Colonic mucosa (tissue), 4 donors: ENCODE measurements around the gene ZNF232. TPM values are rescaled to one million over a fixed set of nuclear protein-coding genes. Genes with fewer than 3 reads are reported as not detected.
"Not testable (repeated sequence)": the region's sequence is repeated elsewhere in the genome, so short reads cannot be mapped to it uniquely, and the experiment has no call there.

Experiments used
- DNase-seq: peaks from one replicate; pipeline ENCODE4 v3.0.0-alpha.2; 2020
- H3K27ac ChIP-seq: fragments of 200-600 bp; one replicate; pipeline ENCODE4 v1.8.0; 2021
- H3K27me3 ChIP-seq: fragments of 200-600 bp; one replicate; pipeline ENCODE4 v1.8.0; 2021
- H3K36me3 ChIP-seq: fragments of 200-600 bp; one replicate; pipeline ENCODE4 v1.8.0; 2021
- H3K4me1 ChIP-seq: fragments of 200-600 bp; one replicate; pipeline ENCODE4 v1.8.0; 2021; ENCODE audit warnings: mild to moderate bottlenecking
- H3K4me3 ChIP-seq: fragments of 200-600 bp; one replicate; pipeline ENCODE4 v1.8.0; 2021
- H3K9ac ChIP-seq, 2 donors: one replicate each; pipeline ENCODE4 v1.7.0; 2013; ENCODE audit warnings: control low read depth in 2 of 2, low read depth in 2 of 2, low read length in 2 of 2
- H3K9me3 ChIP-seq: fragments of 200-600 bp; one replicate; pipeline ENCODE4 v1.8.0; 2021
- CTCF ChIP-seq: fragments of 200-600 bp; IDR thresholded peaks from one replicate; pipeline ENCODE4 v1.8.0; 2022; ENCODE audit warnings: antibody characterized with exemption, mild to moderate bottlenecking
- intact Hi-C: fragments of 100-400 bp; cut with DNase I; formaldehyde crosslinking; loops from one replicate; pipeline ENCODE4 v1.14.1; 2022
- total RNA-seq, 2 donors: library from RNA; stranded (reverse); fragmentation: NEBNext Ultra II Directional in 1 of 2; extraction: Animal tissue kit (Norgen Biotek cat#: 25700) in 1 of 2; gene quantifications; one replicate each; pipeline ENCODE4 v1.2.1, GENCODE V29; 2021
- donor health status: healthy.
- donor health status: DM: no; HTN: no; CAD: no.
- donor health status: DM: no; HTN: no; CAD: no.

The ZNF232 gene
- total RNA-seq, 2 donors from 2014 or later = 8.0 to 10.9 TPM

- no peak overlapping the region for H3K27ac ChIP-seq
- TF ChIP-seq CTCF = no peak
- DNase-seq = peak; percentile 12
- H3K27me3 ChIP-seq = no peaks in the 10 kb centered on the region
- intact Hi-C loops = no loop called here
- H3K9ac ChIP-seq = no peak overlapping the region
- no peaks in the 10 kb centered on the region for H3K9me3 ChIP-seq
- no peak overlapping the region for H3K4me3 ChIP-seq
- H3K4me1 ChIP-seq = no peaks in the 10 kb centered on the region
- H3K36me3 ChIP-seq = no peaks in the 10 kb centered on the region
Observed at GRCh38 chr17:5131146-5131715, 19.6 kb upstream of the ZNF232 start.

- H3K27ac ChIP-seq, H3K4me3 ChIP-seq, H3K9ac ChIP-seq, H3K36me3 ChIP-seq, H3K4me1 ChIP-seq, intact Hi-C loops, H3K27me3 ChIP-seq, H3K9me3 ChIP-seq: not testable (repeated sequence)
- DNase-seq = peak; percentile 13
Observed at GRCh38 chr17:5130687-5131086, 19.0 kb upstream of the ZNF232 start.

- H3K27me3 ChIP-seq, H3K4me1 ChIP-seq, intact Hi-C loops, H3K9ac ChIP-seq, H3K36me3 ChIP-seq, H3K9me3 ChIP-seq, H3K4me3 ChIP-seq, H3K27ac ChIP-seq: not testable (repeated sequence)
- peak; percentile 11 for DNase-seq
Observed at GRCh38 chr17:5130261-5130660, 18.6 kb upstream of the ZNF232 start.

- H3K27ac ChIP-seq, H3K4me1 ChIP-seq, H3K36me3 ChIP-seq, intact Hi-C loops, H3K9me3 ChIP-seq, H3K27me3 ChIP-seq, H3K4me3 ChIP-seq, H3K9ac ChIP-seq: not testable (repeated sequence)
- peak; percentile 12 for DNase-seq
Observed at GRCh38 chr17:5129770-5130169, 18.1 kb upstream of the ZNF232 start.

- no peaks in the 10 kb centered on the region for H3K27me3 ChIP-seq
- no peak for TF ChIP-seq CTCF
- no peak overlapping the region for H3K9ac ChIP-seq
- no peak overlapping the region for H3K27ac ChIP-seq
- no peaks in the 10 kb centered on the region for H3K4me1 ChIP-seq
- H3K4me3 ChIP-seq = no peak overlapping the region
- no peaks in the 10 kb centered on the region for H3K36me3 ChIP-seq
- DNase-seq = no peak
- intact Hi-C loops = no loop called here
- no peaks in the 10 kb centered on the region for H3K9me3 ChIP-seq
Observed at GRCh38 chr17:5128905-5129535, 17.3 kb upstream of the ZNF232 start.

GRCh38 chr17:5128387-5128786 is 16.7 kb upstream of the ZNF232 start:
- H3K4me1 ChIP-seq, intact Hi-C loops, H3K27me3 ChIP-seq, H3K9me3 ChIP-seq, H3K9ac ChIP-seq, H3K4me3 ChIP-seq, H3K36me3 ChIP-seq, H3K27ac ChIP-seq: not testable (repeated sequence)
- DNase-seq = peak; percentile 3

- H3K4me3 ChIP-seq = no peak overlapping the region
- H3K27ac ChIP-seq = no peak overlapping the region
- no peaks in the 10 kb centered on the region for H3K36me3 ChIP-seq
- peak; percentile 7 for DNase-seq
- TF ChIP-seq CTCF = no peak
- no peaks in the 10 kb centered on the region for H3K9me3 ChIP-seq
- H3K4me1 ChIP-seq = no peaks in the 10 kb centered on the region
- H3K27me3 ChIP-seq = no peaks in the 10 kb centered on the region
- no peak overlapping the region for H3K9ac ChIP-seq
- intact Hi-C loops = no loop called here
Observed at GRCh38 chr17:5127910-5128309, 16.2 kb upstream of the ZNF232 start.
